Ascending aorta (tissue), 2 donors: ENCODE results near the gene KATNAL2. TPM values are rescaled to one million over a fixed set of nuclear protein-coding genes. Genes with fewer than 3 reads are reported as not detected.

Experiments
- DNase-seq, 2 donors: peaks; one replicate each; pipeline ENCODE4 v3.0.0-alpha.2; 2019; ENCODE audit warnings: low spot score in 2 of 2
- H3K27ac ChIP-seq, 2 donors: fragments of 200-600 bp; sonication (generic); one replicate each; pipeline ENCODE4 v1.5.1; 2016 to 2017; ENCODE audit warnings: mild to moderate bottlenecking in 1 of 2
- H3K27me3 ChIP-seq: fragments of 200-600 bp; sonication (generic); one replicate; pipeline ENCODE4 v1.5.1; 2017
- H3K36me3 ChIP-seq, 2 donors: fragments of 200-600 bp; sonication (generic); one replicate each; pipeline ENCODE4 v1.5.1; 2016
- H3K4me1 ChIP-seq, 2 donors: fragments of 200-600 bp; sonication (generic); one replicate each; pipeline ENCODE4 v1.5.1; 2016 to 2017; ENCODE audit warnings: mild to moderate bottlenecking in 1 of 2
- H3K4me3 ChIP-seq, 2 donors: fragments of 200-600 bp; sonication (generic); one replicate each; pipeline ENCODE4 v1.5.1; 2016 to 2017; ENCODE audit warnings: mild to moderate bottlenecking in 1 of 2
- H3K9me3 ChIP-seq, 2 donors: fragments of 200-600 bp; sonication (generic); one replicate each; pipeline ENCODE4 v1.5.1; 2016
- CTCF ChIP-seq, 3 experiments: fragments of 200-600 bp in 2 of 3; fragments of 450-650 bp in 1 of 3; sonication (generic) in 2 of 3; IDR thresholded peaks; one replicate each; pipeline ENCODE4 v1.5.1; 2016 to 2019; ENCODE audit warnings: antibody characterized with exemption in 3 of 3, mild to moderate bottlenecking in 1 of 3, moderate library complexity in 1 of 3
- intact Hi-C: fragments of 100-400 bp; cut with DNase I; formaldehyde crosslinking; loops from one replicate; pipeline ENCODE4 v1.15.1; 2023
- total RNA-seq: library from RNA; depleted of rRNA; stranded (reverse); fragments of >200 nt; gene quantifications from one replicate; pipeline ENCODE4 v1.1.0, GENCODE V29; 2016

Gene KATNAL2
- total RNA-seq, 1 donor from 2014 or later, result not detected

GRCh38 chr18:47121146-47121545 is 203.7 kb downstream of the KATNAL2 start:
- peaks cover 0 to 34% of the 10 kb centered on the region in 2 donors for H3K36me3 ChIP-seq
- no peak for TF ChIP-seq CTCF (IDR thresholded peaks at IDR 0.05)
- H3K27ac ChIP-seq, result no peak overlapping the region
- intact Hi-C loops, result no loop called here
- no peak for DNase-seq
- H3K4me3 ChIP-seq, result no peak overlapping the region
- no peaks in the 10 kb centered on the region for H3K27me3 ChIP-seq
- no peaks in the 10 kb centered on the region for H3K9me3 ChIP-seq
- H3K4me1 ChIP-seq, result no peaks in the 10 kb centered on the region

- no peaks in the 10 kb centered on the region for H3K9me3 ChIP-seq
- intact Hi-C loops, result no loop called here
- no peak overlapping the region for H3K4me3 ChIP-seq
- H3K4me1 ChIP-seq, result no peaks in the 10 kb centered on the region
- H3K27me3 ChIP-seq, result no peaks in the 10 kb centered on the region
- no peak for DNase-seq
- TF ChIP-seq CTCF (IDR thresholded peaks at IDR 0.05), result no peak
- peaks cover 0 to under 1% of the 10 kb centered on the region in 2 donors for H3K36me3 ChIP-seq
- no peak overlapping the region for H3K27ac ChIP-seq
These were observed 223.9 kb downstream of the KATNAL2 start for GRCh38 chr18:47141289-47141688.

- intact Hi-C loops, result no loop called here
- no peak for TF ChIP-seq CTCF (IDR thresholded peaks at IDR 0.05)
- Histone ChIP-seq H3K27me3 (no peaks in the 10 kb centered on the region), H3K36me3 (no peaks in the 10 kb centered on the region), H3K4me3 (no peak overlapping the region), H3K4me1 (peaks cover 0 to 1% of the 10 kb centered on the region in 2 donors), H3K27ac (no peak overlapping the region), H3K9me3 (no peaks in the 10 kb centered on the region)
- no peak for DNase-seq
These were observed 225.8 kb downstream of the KATNAL2 start for GRCh38 chr18:47143153-47143552.

- H3K27ac ChIP-seq, result no peak overlapping the region
- intact Hi-C loops, result no loop called here
- H3K4me1 ChIP-seq, result peaks cover 0 to 2% of the 10 kb centered on the region in 2 donors
These were observed 226.6 kb downstream of the KATNAL2 start for GRCh38 chr18:47143899-47144485.

GRCh38 chr18:47146206-47146605 is 228.8 kb downstream of the KATNAL2 start:
- intact Hi-C loops, result no loop called here
- no peaks in the 10 kb centered on the region for H3K27me3 ChIP-seq
- H3K4me3 ChIP-seq, result no peak overlapping the region
- H3K4me1 ChIP-seq, result peaks cover 4 to 9% of the 10 kb centered on the region in 2 donors
- H3K9me3 ChIP-seq, result no peaks in the 10 kb centered on the region
- DNase-seq, result no peak
- H3K27ac ChIP-seq, result no peak overlapping the region
- TF ChIP-seq CTCF (IDR thresholded peaks at IDR 0.05), result no peak
- H3K36me3 ChIP-seq, result no peaks in the 10 kb centered on the region

More at GRCh38 chr18:47143899-47144485, 226.6 kb downstream of the KATNAL2 start:
- no peaks in the 10 kb centered on the region for H3K27me3 ChIP-seq
- no peak for DNase-seq
- H3K4me3 ChIP-seq, result no peak overlapping the region
- no peaks in the 10 kb centered on the region for H3K36me3 ChIP-seq
- no peak for TF ChIP-seq CTCF (IDR thresholded peaks at IDR 0.05)
- no peaks in the 10 kb centered on the region for H3K9me3 ChIP-seq
